HepG2 (cell line): Measurements from ENCODE around the gene CFAP54. TPM values are rescaled to one million over a fixed set of nuclear protein-coding genes. Genes with fewer than 3 reads are reported as not detected.

Experiments used
- EP300 ChIP-seq, 3 experiments: sonication (generic) in 1 of 3; formaldehyde crosslinking in 1 of 3; IDR thresholded peaks; 2 replicates each; pipeline versions ENCODE4 v1.5.1 to v1.6.1; 2011 to 2020; ENCODE audit warnings: low read depth in 2 of 3, low read length in 2 of 3, borderline replicate concordance in 1 of 3, improper control_type of control experiment in 1 of 3, mild to moderate bottlenecking in 1 of 3, missing genetic modification reagents in 1 of 3, moderate library complexity in 1 of 3
- EZH2 ChIP-seq: conservative IDR thresholded peaks from 2 replicates; pipeline ENCODE4 v1.6.1; 2012; ENCODE audit warnings: mild to moderate bottlenecking, low read depth, low read length, moderate library complexity
- FOXA3 ChIP-seq: IDR thresholded peaks from 2 replicates; pipeline ENCODE4 v1.6.1; 2016; ENCODE audit warnings: missing genetic modification reagents, missing compliant biosample characterization
- IKZF4 ChIP-seq: sonication (generic); formaldehyde crosslinking; IDR thresholded peaks from 2 replicates; pipeline ENCODE4 v1.5.1; 2020; ENCODE audit warnings: borderline replicate concordance, mild to moderate bottlenecking, low read depth, missing genetic modification reagents; ENCODE audit errors: not compliant biosample characterization
- IRX3 ChIP-seq: sonication (generic); formaldehyde crosslinking; IDR thresholded peaks from 2 replicates; pipeline ENCODE4 v1.8.1; 2023; ENCODE audit warnings: mild to moderate bottlenecking, low read depth, missing genetic modification reagents, borderline replicate concordance
- ZNF431 ChIP-seq: sonication (generic); formaldehyde crosslinking; IDR thresholded peaks from 2 replicates; pipeline ENCODE4 v1.9.0; 2022; ENCODE audit warnings: missing genetic modification reagents, low read depth, mild to moderate bottlenecking, borderline replicate concordance
- ZNF768 ChIP-seq: sonication (generic); formaldehyde crosslinking; IDR thresholded peaks from 2 replicates; pipeline ENCODE4 v1.4.0; 2020; ENCODE audit warnings: missing genetic modification reagents
- polyA plus RNA-seq, 8 experiments: library from polyadenylated mRNA; depleted of rRNA in 3 of 8; stranded (reverse) in 7 of 8; unstranded in 1 of 8; fragments of >200 nt; fragmentation: Illumina TruSeq in 4 of 8; extraction: Trizol in 4 of 8; gene quantifications; 2 replicates each; pipeline versions ENCODE4 v1.2.1 to v1.2.3, GENCODE V29; 2011 to 2016; ENCODE audit warnings: low read depth in 4 of 8, missing spikeins in 1 of 8, mixed read lengths in 1 of 8; ENCODE audit not compliant: insufficient read depth in 1 of 8
- total RNA-seq, 5 experiments: library from RNA; depleted of rRNA; stranded (reverse); fragments of >200 nt; fragmentation: Illumina TruSeq; extraction: Trizol; gene quantifications; 2 replicates each; pipeline ENCODE4 v1.2.3, GENCODE V29; 2016; ENCODE audit warnings: low read depth in 1 of 5
- TF ChIP-seq, protein P1 (sequence below): sonication (generic); formaldehyde crosslinking; conservative IDR thresholded peaks from 2 replicates; pipeline ENCODE4 v1.8.0; 2022; ENCODE audit warnings: mild to moderate bottlenecking, moderate library complexity, missing genetic modification reagents
- TF ChIP-seq, protein P2 (sequence below): IDR thresholded peaks from 2 replicates; pipeline ENCODE4 v1.6.1; 2012; ENCODE audit warnings: low read depth, low read length, improper control_type of control experiment
- TF ChIP-seq, protein P3 (sequence below): IDR thresholded peaks from 2 replicates; pipeline ENCODE4 v1.4.0; 2020; ENCODE audit warnings: mild to moderate bottlenecking, missing genetic modification reagents
- TF ChIP-seq, protein P4 (sequence below): sonication (generic); formaldehyde crosslinking; IDR thresholded peaks from 2 replicates; pipeline ENCODE4 v1.5.0; 2020; ENCODE audit warnings: missing genetic modification reagents
- TF ChIP-seq, protein P5 (sequence below): sonication (generic); formaldehyde crosslinking; IDR thresholded peaks from 2 replicates; pipeline ENCODE4 v1.4.0; 2020; ENCODE audit warnings: missing genetic modification reagents, borderline replicate concordance
- TF ChIP-seq, protein P6 (sequence below): conservative IDR thresholded peaks from 2 replicates; pipeline ENCODE4 v1.6.1; 2018; ENCODE audit warnings: missing genetic modification reagents
- TF ChIP-seq, protein P7 (sequence below): sonication (generic); formaldehyde crosslinking; IDR thresholded peaks from 2 replicates; pipeline ENCODE4 v1.4.0; 2020; ENCODE audit warnings: missing genetic modification reagents, borderline replicate concordance

The CFAP54 gene
- total and polyA plus RNA-seq, 2 of the 13 experiments (the other 11 are each of a cell fraction or from before 2014, with no cell fraction given): not detected

DNA sequence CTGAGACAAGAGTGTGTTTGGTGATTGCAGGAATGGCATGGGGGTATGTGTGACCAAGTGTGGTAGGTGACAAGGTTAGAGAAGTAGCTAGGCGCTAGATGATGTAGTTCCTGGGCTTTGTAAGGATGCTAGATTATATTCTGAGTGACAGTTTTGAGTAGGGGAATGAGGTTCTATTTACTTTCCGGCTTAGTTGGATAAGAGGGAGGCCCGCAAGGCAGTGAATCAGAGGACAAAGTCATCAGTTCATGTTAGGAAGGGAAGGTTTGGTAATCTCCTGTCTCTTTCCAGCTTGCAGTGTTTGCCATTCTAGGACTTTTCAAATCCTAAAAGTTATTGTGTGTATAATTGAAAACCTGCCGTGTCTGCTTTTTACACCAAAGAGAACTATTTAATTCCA lies 45.0 kb downstream of the CFAP54 start (continued):
- peak in 1 of 2 experiments; percentile 67; a peak in 1 of 4 replicates for TF ChIP-seq EP300 (IDR thresholded peaks at IDR 0.05; ENCODE audit: low read depth in 2 of 2, low read length in 2 of 2)
- no peak for TF ChIP-seq EP300 (CRISPR knock-in tag; IDR thresholded peaks at IDR 0.05; ENCODE audit: borderline replicate concordance)
- TF ChIP-seq ZNF768 (CRISPR knock-in tag): no peak
- TF ChIP-seq ZNF431: no peak
- TF ChIP-seq, protein P1, sequence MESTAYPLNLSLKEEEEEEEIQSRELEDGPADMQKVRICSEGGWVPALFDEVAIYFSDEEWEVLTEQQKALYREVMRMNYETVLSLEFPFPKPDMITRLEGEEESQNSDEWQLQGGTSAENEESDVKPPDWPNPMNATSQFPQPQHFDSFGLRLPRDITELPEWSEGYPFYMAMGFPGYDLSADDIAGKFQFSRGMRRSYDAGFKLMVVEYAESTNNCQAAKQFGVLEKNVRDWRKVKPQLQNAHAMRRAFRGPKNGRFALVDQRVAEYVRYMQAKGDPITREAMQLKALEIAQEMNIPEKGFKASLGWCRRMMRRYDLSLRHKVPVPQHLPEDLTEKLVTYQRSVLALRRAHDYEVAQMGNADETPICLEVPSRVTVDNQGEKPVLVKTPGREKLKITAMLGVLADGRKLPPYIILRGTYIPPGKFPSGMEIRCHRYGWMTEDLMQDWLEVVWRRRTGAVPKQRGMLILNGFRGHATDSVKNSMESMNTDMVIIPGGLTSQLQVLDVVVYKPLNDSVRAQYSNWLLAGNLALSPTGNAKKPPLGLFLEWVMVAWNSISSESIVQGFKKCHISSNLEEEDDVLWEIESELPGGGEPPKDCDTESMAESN: no peak
- TF ChIP-seq, protein P2, sequence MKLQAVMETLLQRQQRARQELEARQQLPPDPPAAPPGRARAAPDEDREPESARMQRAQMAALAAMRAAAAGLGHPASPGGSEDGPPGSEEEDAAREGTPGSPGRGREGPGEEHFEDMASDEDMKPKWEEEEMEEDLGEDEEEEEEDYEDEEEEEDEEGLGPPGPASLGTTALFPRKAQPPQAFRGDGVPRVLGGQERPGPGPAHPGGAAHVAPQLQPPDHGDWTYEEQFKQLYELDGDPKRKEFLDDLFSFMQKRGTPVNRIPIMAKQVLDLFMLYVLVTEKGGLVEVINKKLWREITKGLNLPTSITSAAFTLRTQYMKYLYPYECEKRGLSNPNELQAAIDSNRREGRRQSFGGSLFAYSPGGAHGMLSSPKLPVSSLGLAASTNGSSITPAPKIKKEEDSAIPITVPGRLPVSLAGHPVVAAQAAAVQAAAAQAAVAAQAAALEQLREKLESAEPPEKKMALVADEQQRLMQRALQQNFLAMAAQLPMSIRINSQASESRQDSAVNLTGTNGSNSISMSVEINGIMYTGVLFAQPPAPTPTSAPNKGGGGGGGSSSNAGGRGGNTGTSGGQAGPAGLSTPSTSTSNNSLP: 0 out of 2 replicates have a peak, but pooled peaks have one; percentile 39
- TF ChIP-seq IKZF4 (CRISPR knock-in tag): no peak
- TF ChIP-seq EZH2: no peak
- peak; percentile 74 for TF ChIP-seq FOXA3 (CRISPR knock-in tag)
- TF ChIP-seq, protein P3, sequence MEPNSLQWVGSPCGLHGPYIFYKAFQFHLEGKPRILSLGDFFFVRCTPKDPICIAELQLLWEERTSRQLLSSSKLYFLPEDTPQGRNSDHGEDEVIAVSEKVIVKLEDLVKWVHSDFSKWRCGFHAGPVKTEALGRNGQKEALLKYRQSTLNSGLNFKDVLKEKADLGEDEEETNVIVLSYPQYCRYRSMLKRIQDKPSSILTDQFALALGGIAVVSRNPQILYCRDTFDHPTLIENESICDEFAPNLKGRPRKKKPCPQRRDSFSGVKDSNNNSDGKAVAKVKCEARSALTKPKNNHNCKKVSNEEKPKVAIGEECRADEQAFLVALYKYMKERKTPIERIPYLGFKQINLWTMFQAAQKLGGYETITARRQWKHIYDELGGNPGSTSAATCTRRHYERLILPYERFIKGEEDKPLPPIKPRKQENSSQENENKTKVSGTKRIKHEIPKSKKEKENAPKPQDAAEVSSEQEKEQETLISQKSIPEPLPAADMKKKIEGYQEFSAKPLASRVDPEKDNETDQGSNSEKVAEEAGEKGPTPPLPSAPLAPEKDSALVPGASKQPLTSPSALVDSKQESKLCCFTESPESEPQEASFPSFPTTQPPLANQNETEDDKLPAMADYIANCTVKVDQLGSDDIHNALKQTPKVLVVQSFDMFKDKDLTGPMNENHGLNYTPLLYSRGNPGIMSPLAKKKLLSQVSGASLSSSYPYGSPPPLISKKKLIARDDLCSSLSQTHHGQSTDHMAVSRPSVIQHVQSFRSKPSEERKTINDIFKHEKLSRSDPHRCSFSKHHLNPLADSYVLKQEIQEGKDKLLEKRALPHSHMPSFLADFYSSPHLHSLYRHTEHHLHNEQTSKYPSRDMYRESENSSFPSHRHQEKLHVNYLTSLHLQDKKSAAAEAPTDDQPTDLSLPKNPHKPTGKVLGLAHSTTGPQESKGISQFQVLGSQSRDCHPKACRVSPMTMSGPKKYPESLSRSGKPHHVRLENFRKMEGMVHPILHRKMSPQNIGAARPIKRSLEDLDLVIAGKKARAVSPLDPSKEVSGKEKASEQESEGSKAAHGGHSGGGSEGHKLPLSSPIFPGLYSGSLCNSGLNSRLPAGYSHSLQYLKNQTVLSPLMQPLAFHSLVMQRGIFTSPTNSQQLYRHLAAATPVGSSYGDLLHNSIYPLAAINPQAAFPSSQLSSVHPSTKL (CRISPR knock-in tag): peak; percentile 73
- TF ChIP-seq IRX3 (CRISPR knock-in tag): no peak
- TF ChIP-seq, protein P4, sequence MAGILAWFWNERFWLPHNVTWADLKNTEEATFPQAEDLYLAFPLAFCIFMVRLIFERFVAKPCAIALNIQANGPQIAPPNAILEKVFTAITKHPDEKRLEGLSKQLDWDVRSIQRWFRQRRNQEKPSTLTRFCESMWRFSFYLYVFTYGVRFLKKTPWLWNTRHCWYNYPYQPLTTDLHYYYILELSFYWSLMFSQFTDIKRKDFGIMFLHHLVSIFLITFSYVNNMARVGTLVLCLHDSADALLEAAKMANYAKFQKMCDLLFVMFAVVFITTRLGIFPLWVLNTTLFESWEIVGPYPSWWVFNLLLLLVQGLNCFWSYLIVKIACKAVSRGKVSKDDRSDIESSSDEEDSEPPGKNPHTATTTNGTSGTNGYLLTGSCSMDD (CRISPR knock-in tag): no peak
- TF ChIP-seq, protein P5, sequence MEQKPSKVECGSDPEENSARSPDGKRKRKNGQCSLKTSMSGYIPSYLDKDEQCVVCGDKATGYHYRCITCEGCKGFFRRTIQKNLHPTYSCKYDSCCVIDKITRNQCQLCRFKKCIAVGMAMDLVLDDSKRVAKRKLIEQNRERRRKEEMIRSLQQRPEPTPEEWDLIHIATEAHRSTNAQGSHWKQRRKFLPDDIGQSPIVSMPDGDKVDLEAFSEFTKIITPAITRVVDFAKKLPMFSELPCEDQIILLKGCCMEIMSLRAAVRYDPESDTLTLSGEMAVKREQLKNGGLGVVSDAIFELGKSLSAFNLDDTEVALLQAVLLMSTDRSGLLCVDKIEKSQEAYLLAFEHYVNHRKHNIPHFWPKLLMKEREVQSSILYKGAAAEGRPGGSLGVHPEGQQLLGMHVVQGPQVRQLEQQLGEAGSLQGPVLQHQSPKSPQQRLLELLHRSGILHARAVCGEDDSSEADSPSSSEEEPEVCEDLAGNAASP (CRISPR knock-in tag): peak; percentile 18; the same call in 1 of the 2 replicates
- TF ChIP-seq, protein P6, sequence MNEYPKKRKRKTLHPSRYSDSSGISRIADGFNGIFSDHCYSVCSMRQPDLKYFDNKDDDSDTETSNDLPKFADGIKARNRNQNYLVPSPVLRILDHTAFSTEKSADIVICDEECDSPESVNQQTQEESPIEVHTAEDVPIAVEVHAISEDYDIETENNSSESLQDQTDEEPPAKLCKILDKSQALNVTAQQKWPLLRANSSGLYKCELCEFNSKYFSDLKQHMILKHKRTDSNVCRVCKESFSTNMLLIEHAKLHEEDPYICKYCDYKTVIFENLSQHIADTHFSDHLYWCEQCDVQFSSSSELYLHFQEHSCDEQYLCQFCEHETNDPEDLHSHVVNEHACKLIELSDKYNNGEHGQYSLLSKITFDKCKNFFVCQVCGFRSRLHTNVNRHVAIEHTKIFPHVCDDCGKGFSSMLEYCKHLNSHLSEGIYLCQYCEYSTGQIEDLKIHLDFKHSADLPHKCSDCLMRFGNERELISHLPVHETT: no peak
- TF ChIP-seq, protein P7, sequence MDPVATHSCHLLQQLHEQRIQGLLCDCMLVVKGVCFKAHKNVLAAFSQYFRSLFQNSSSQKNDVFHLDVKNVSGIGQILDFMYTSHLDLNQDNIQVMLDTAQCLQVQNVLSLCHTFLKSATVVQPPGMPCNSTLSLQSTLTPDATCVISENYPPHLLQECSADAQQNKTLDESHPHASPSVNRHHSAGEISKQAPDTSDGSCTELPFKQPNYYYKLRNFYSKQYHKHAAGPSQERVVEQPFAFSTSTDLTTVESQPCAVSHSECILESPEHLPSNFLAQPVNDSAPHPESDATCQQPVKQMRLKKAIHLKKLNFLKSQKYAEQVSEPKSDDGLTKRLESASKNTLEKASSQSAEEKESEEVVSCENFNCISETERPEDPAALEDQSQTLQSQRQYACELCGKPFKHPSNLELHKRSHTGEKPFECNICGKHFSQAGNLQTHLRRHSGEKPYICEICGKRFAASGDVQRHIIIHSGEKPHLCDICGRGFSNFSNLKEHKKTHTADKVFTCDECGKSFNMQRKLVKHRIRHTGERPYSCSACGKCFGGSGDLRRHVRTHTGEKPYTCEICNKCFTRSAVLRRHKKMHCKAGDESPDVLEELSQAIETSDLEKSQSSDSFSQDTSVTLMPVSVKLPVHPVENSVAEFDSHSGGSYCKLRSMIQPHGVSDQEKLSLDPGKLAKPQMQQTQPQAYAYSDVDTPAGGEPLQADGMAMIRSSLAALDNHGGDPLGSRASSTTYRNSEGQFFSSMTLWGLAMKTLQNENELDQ: no peak
